OCI-LY1 (cell line): Measurements from ENCODE around the gene PRKCD.

Source experiments
- H2AFZ ChIP-seq: fragments of 200-600 bp; sonication (generic), shearing (Covaris generic); 2 replicates; pipeline ENCODE4 v1.6.0; 2014; ENCODE audit warnings: antibody characterized with exemption, mild to moderate bottlenecking, low read length
- H3F3A ChIP-seq: fragments of 200-600 bp; sonication (generic), shearing (Covaris generic); 2 replicates; pipeline ENCODE4 v1.6.0; 2014; ENCODE audit warnings: mild to moderate bottlenecking, antibody characterized with exemption, low read length, moderate library complexity; ENCODE audit not compliant: insufficient read depth
- H3K27ac ChIP-seq: fragments of 200-600 bp; sonication (generic); 2 replicates; pipeline ENCODE4 v1.5.1; 2014; ENCODE audit warnings: low read length, mixed run types, mild to moderate bottlenecking, low read depth; ENCODE audit not compliant: poor library complexity, severe bottlenecking
- H3K27me3 ChIP-seq: fragments of 200-600 bp; sonication (generic); 2 replicates; pipeline ENCODE4 v1.6.0; 2014; ENCODE audit warnings: antibody characterized with exemption, mild to moderate bottlenecking, low read length, moderate library complexity; ENCODE audit not compliant: insufficient read depth
- H3K36me3 ChIP-seq: fragments of 200-600 bp; sonication (generic); 2 replicates; pipeline ENCODE4 v1.6.1; 2014; ENCODE audit warnings: mild to moderate bottlenecking, antibody characterized with exemption, low read length, moderate library complexity, mixed read lengths; ENCODE audit not compliant: insufficient read depth
- H3K4me1 ChIP-seq: fragments of 200-600 bp; sonication (generic); 2 replicates; pipeline ENCODE4 v1.5.1; 2014; ENCODE audit warnings: mild to moderate bottlenecking, low read length, moderate library complexity; ENCODE audit not compliant: insufficient read depth, severe bottlenecking
- H3K4me2 ChIP-seq: fragments of 200-600 bp; sonication (generic), shearing (Covaris generic); 2 replicates; pipeline ENCODE4 v1.6.1; 2014; ENCODE audit warnings: low read length
- H3K4me3 ChIP-seq: fragments of 200-600 bp; sonication (generic); 2 replicates; pipeline ENCODE4 v1.5.1; 2014; ENCODE audit warnings: low read length, low read depth, mild to moderate bottlenecking, mixed read lengths; ENCODE audit not compliant: poor library complexity, severe bottlenecking
- H3K79me2 ChIP-seq: fragments of 200-600 bp; shearing (Covaris generic); 2 replicates; pipeline ENCODE4 v1.6.1; 2016; ENCODE audit warnings: mixed run types, low read length, mixed read lengths; ENCODE audit not compliant: insufficient read depth
- H3K9ac ChIP-seq: fragments of 200-600 bp; sonication (generic), shearing (Covaris generic); 2 replicates; pipeline ENCODE4 v1.6.1; 2014; ENCODE audit warnings: mild to moderate bottlenecking, low read length, mixed read lengths
- H3K9me2 ChIP-seq: fragments of 200-600 bp; sonication (generic), shearing (Covaris generic); 2 replicates; pipeline ENCODE4 v1.6.1; 2014; ENCODE audit warnings: low read depth, mild to moderate bottlenecking, low read length, mixed read lengths
- H3K9me3 ChIP-seq: fragments of 200-600 bp; shearing (Covaris generic); 2 replicates; pipeline ENCODE4 v1.6.1; 2014; ENCODE audit warnings: low read length, mixed read lengths
- H4K20me1 ChIP-seq: fragments of 200-600 bp; sonication (generic), shearing (Covaris generic); 2 replicates; pipeline ENCODE4 v1.6.0; 2016; ENCODE audit warnings: mild to moderate bottlenecking, low read length; ENCODE audit not compliant: insufficient read depth
- CTCF ChIP-seq: fragments of 200-600 bp; sonication (generic), shearing (Covaris generic); IDR thresholded peaks from 2 replicates; pipeline ENCODE4 v1.5.1; 2017; ENCODE audit warnings: mild to moderate bottlenecking, antibody characterized with exemption, low read length, moderate library complexity, mixed read lengths
- EZH2 ChIP-seq: fragments of 200-600 bp; sonication (generic), shearing (Covaris generic); IDR thresholded peaks from 2 replicates; pipeline ENCODE4 v1.8.0; 2017; ENCODE audit warnings: borderline replicate concordance, mixed run types, mild to moderate bottlenecking, antibody characterized with exemption, low read length, moderate library complexity, mixed read lengths

The PRKCD gene

GRCh38 chr3:53225651-53226050, 64.6 kb downstream of the PRKCD start:
- Histone ChIP-seq H3K27me3 (no peaks in the 10 kb centered on the region), H3K79me2 (no peaks in the 10 kb centered on the region), H3K27ac (no peak overlapping the region), H3K9me2 (no peaks in the 10 kb centered on the region), H3K9ac (no peak overlapping the region), H3F3A (no peaks in the 10 kb centered on the region), H3K4me3 (no peak overlapping the region), H3K4me2 (no peak overlapping the region), H4K20me1 (no peaks in the 10 kb centered on the region), H3K36me3 (peaks cover 94% of the 10 kb centered on the region), H3K4me1 (no peaks in the 10 kb centered on the region), H3K9me3 (no peaks in the 10 kb centered on the region), H2AFZ (no peak overlapping the region)
- TF ChIP-seq EZH2 (no peak), CTCF (no peak)

GRCh38 chr3:53226142-53226840, 65.3 kb downstream of the PRKCD start:
- Histone ChIP-seq H3K9me3 (no peaks in the 10 kb centered on the region), H3K27ac (no peak overlapping the region), H4K20me1 (no peaks in the 10 kb centered on the region), H3K36me3 (peaks cover 100% of the 10 kb centered on the region), H3K9me2 (no peaks in the 10 kb centered on the region), H3K27me3 (no peaks in the 10 kb centered on the region), H3K4me1 (no peaks in the 10 kb centered on the region), H3K79me2 (no peaks in the 10 kb centered on the region), H3K4me2 (no peak overlapping the region), H3F3A (no peaks in the 10 kb centered on the region), H3K4me3 (no peak overlapping the region), H3K9ac (no peak overlapping the region), H2AFZ (no peak overlapping the region)
- TF ChIP-seq CTCF (no peak), EZH2 (no peak)

DNA sequence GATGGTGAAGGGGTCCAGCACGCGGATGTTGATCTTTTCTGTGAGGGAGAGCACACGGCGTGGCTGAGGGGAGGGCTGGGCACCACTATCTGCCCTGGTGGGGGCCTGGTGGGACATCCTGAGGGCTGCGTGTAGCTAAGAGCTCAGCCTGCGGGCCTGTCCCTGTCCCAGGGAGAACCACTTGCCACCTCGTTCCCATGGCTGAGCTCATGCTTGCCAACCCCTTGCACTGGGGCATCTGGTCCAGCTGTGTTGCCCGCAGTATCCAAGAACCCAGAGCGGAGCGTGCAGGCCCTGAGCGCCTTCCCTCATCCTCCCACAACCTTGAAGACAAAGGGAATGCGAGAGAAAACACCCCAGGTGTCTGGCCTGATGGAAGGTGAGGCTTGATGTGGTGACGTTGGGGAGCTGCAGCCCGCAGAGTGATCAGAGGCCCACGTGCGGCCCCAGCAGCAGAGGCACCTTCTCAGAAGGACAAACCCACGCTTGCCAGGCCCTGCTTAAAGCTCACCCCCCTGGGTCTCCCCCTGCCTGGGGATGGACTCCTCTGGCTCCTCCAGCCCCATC, 65.9 kb downstream of the PRKCD start:
- Histone ChIP-seq H3K4me3 (no peak overlapping the region), H2AFZ (no peak overlapping the region), H3K27me3 (no peaks in the 10 kb centered on the region), H3K9me2 (no peaks in the 10 kb centered on the region), H3K36me3 (peaks cover 100% of the 10 kb centered on the region), H3K9me3 (no peaks in the 10 kb centered on the region), H3K27ac (no peak overlapping the region), H3F3A (no peaks in the 10 kb centered on the region), H3K4me1 (no peaks in the 10 kb centered on the region), H3K9ac (no peak overlapping the region), H3K79me2 (no peaks in the 10 kb centered on the region), H4K20me1 (no peaks in the 10 kb centered on the region), H3K4me2 (no peak overlapping the region)
- TF ChIP-seq CTCF (no peak), EZH2 (no peak)
